Measurements from ENCODE around the gene CAMK1D. TPM values are rescaled to one million over a fixed set of nuclear protein-coding genes. Genes with fewer than 3 reads are reported as not detected.

The CAMK1D gene
- total RNA-seq, 1 experiment from 2014 or later: 6.3 TPM

DNA sequence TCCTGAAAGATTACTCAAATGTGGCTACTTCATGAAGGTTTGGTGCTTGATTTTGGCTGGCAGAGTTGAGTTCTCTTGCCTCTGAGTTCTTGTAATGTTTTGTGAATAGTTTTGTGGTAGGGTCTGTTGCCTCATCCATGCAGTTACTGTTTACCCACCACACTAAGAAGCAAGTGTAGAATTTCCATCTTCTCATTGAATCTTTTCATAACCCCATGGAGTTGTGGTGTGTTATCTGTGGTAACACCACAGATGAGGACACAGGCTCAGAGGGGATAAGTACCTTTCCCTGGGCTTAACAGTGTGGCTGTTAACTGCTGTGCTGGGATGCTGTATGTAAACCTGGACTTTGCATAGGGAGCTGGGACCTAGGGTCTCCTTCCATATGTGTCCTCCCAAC, 186.3 kb downstream of the CAMK1D start:
- Histone ChIP-seq H2BK12ac (ENCODE audit: insufficient read length, low read depth, low read length) (no peak overlapping the region), H4K20me1 (ENCODE audit: control insufficient read depth, insufficient read depth, insufficient read length) (no peaks in the 10 kb centered on the region), H3K79me2 (ENCODE audit: insufficient read depth, low read length) (no peaks in the 10 kb centered on the region), H3K9ac (ENCODE audit: extremely low read depth, insufficient read length, low read length) (no peak overlapping the region), H2BK120ac (ENCODE audit: low read depth, low read length, poor library complexity, severe bottlenecking) (no peak overlapping the region), H3K27ac (ENCODE audit: insufficient read length, low read depth, low read length) (no peak overlapping the region), H3K14ac (ENCODE audit: insufficient read depth, low read length) (no peak overlapping the region), H4K8ac (replicated peaks; ENCODE audit: insufficient read length, low read depth, low read length) (no peak overlapping the region), H3K23me2 (ENCODE audit: insufficient read length, low read depth, low read length, poor library complexity, severe bottlenecking) (no peaks in the 10 kb centered on the region), H3K9me3 (ENCODE audit: control insufficient read depth, low read depth, low read length) (no peaks in the 10 kb centered on the region), H3K4me1 (ENCODE audit: insufficient read depth, low read length) (no peaks in the 10 kb centered on the region), H2AK5ac (ENCODE audit: insufficient read length, low read length) (no peak overlapping the region), H3K4me2 (ENCODE audit: insufficient read depth, insufficient read length, low read length) (no peak overlapping the region), H2BK20ac (ENCODE audit: low read depth, low read length, poor library complexity, severe bottlenecking) (no peak overlapping the region), H2BK5ac (ENCODE audit: insufficient read length, low read length) (no peak overlapping the region), H3K56ac (ENCODE audit: insufficient read length, low read depth, low read length) (no peak overlapping the region), H3K4ac (ENCODE audit: low read depth, low read length) (no peak overlapping the region), H3K27me3 (ENCODE audit: insufficient read depth, low read length) (no peaks in the 10 kb centered on the region), H2BK15ac (ENCODE audit: low read depth, low read length) (no peak overlapping the region), H2AFZ (ENCODE audit: low read length) (no peak overlapping the region), H4K91ac (ENCODE audit: insufficient read length, low read depth, low read length) (no peak overlapping the region), H4K5ac (ENCODE audit: insufficient read length, low read depth, low read length) (no peak overlapping the region), H3K79me1 (ENCODE audit: insufficient read depth, low read depth, low read length, poor library complexity, severe bottlenecking) (no peaks in the 10 kb centered on the region), H3T11ph (ENCODE audit: low read length) (no peak overlapping the region), H3K23ac (ENCODE audit: insufficient read length, low read depth, low read length) (no peak overlapping the region), H3K18ac (ENCODE audit: insufficient read length, low read depth, low read length) (peak overlapping the region; percentile 17)
- Mint-ChIP-seq H3K4me1 (peaks cover 3 to 4% of the 10 kb centered on the region in 2 experiments; a peak in 3 of 4 replicates), H3K4me3 (no peak overlapping the region), H3K36me3 (ENCODE audit: insufficient read depth in 1 of 3, low read depth in 3 of 3) (no peaks in the 10 kb centered on the region), H3K27me3 (ENCODE audit: low read depth) (no peaks in the 10 kb centered on the region), H3K9me3 (no peaks in the 10 kb centered on the region), H3K27ac (peak overlapping the region in 1 of 3 experiments; percentile 22; a peak in 1 of 7 replicates)
- no peak for DNase-seq
- TF ChIP-seq, protein P1, sequence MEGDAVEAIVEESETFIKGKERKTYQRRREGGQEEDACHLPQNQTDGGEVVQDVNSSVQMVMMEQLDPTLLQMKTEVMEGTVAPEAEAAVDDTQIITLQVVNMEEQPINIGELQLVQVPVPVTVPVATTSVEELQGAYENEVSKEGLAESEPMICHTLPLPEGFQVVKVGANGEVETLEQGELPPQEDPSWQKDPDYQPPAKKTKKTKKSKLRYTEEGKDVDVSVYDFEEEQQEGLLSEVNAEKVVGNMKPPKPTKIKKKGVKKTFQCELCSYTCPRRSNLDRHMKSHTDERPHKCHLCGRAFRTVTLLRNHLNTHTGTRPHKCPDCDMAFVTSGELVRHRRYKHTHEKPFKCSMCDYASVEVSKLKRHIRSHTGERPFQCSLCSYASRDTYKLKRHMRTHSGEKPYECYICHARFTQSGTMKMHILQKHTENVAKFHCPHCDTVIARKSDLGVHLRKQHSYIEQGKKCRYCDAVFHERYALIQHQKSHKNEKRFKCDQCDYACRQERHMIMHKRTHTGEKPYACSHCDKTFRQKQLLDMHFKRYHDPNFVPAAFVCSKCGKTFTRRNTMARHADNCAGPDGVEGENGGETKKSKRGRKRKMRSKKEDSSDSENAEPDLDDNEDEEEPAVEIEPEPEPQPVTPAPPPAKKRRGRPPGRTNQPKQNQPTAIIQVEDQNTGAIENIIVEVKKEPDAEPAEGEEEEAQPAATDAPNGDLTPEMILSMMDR (conservative IDR thresholded peaks at IDR 0.05): no peak

All from H9 (cell line).